Measurements from ENCODE around the gene CMPK1. TPM values are rescaled to one million over a fixed set of nuclear protein-coding genes. Genes with fewer than 3 reads are reported as not detected.

The CMPK1 gene
- total and polyA plus RNA-seq, 9 donors = 38.8 to 109 (median 64.1) TPM

DNA sequence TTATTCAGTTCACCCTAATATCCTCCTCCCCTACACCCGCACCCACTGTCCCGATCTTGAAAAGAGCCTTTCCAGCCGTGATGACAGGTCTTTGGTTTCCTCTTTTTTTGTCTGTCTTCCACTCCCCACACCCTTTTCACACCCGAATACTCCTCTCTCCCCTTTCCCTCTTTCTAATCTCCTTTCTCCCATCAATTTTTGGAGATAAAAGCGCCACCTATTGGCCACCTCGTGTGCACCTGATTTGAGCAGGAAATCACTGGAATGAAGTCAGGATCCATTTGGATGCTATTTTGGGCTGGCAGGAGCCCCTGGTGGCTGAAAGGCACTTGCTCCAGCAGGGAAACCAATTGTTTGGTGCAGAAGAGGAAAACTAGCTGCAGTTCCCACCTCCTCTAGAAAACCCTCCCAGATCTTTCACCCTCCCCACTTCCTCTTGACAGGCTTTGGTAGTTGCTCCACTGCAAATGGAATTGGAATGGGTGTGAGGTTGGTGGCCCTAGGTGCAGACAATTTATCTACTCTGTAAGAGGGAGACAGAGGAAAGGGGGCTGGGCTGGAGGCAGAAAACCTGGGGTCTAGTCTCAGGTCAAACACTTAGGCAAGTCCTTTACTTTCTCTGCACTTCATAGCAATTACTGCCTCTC, 90.9 kb downstream of the CMPK1 start:
- intact Hi-C loops (cut with DNase I) = no loop called here
- 2 to 4% (median 4%) methylated on average over 6 of the region's 6 CpGs for WGBS, 3 donors
- H3K27ac ChIP-seq = no peak overlapping the region
- H3K36me3 ChIP-seq = no peaks in the 10 kb centered on the region
- TF ChIP-seq, protein P1, sequence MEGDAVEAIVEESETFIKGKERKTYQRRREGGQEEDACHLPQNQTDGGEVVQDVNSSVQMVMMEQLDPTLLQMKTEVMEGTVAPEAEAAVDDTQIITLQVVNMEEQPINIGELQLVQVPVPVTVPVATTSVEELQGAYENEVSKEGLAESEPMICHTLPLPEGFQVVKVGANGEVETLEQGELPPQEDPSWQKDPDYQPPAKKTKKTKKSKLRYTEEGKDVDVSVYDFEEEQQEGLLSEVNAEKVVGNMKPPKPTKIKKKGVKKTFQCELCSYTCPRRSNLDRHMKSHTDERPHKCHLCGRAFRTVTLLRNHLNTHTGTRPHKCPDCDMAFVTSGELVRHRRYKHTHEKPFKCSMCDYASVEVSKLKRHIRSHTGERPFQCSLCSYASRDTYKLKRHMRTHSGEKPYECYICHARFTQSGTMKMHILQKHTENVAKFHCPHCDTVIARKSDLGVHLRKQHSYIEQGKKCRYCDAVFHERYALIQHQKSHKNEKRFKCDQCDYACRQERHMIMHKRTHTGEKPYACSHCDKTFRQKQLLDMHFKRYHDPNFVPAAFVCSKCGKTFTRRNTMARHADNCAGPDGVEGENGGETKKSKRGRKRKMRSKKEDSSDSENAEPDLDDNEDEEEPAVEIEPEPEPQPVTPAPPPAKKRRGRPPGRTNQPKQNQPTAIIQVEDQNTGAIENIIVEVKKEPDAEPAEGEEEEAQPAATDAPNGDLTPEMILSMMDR (IDR thresholded peaks at IDR 0.05) = no peak
- TF ChIP-seq EP300 (IDR thresholded peaks at IDR 0.05) = no peak
- no peak for TF ChIP-seq POLR2A (IDR thresholded peaks at IDR 0.05)
- DNase-seq = no peak
- no peaks in the 10 kb centered on the region for H3K4me1 ChIP-seq (ENCODE audit: insufficient read depth)
- no peak overlapping the region for H3K4me3 ChIP-seq
- no peaks in the 10 kb centered on the region for H3K27me3 ChIP-seq
- H3K9me3 ChIP-seq = no peaks in the 10 kb centered on the region

Other genes starting within 250 kb of the CMPK1 start
- gene CYP4A22, start 196.3 kb upstream of the CMPK1 start, total RNA-seq = under 1 TPM in 1 of 7 donors, not detected in 6; 0.57 TPM
- gene CYP4A22, start 196.3 kb upstream of the CMPK1 start, polyA plus RNA-seq = under 1 TPM in 1 of 2 donors, not detected in 1; 0.08 TPM
- 10 to 100 TPM in 1 of 7 donors, 1 to 10 TPM in 2, under 1 TPM in 2, not detected in 2; 0.36 to 66.1 (median 3.1) TPM for gene PDZK1IP1, start 143.8 kb upstream of the CMPK1 start, total RNA-seq
- under 1 TPM; 0.42 to 0.61 TPM for gene PDZK1IP1, start 143.8 kb upstream of the CMPK1 start, polyA plus RNA-seq
- gene TAL1, start 101.6 kb upstream of the CMPK1 start, total RNA-seq = 1 to 10 TPM; 1.2 to 4.7 (median 2.1) TPM
- 1 to 10 TPM; 2.4 to 4.1 TPM for gene TAL1, start 101.6 kb upstream of the CMPK1 start, polyA plus RNA-seq
- 1 to 10 TPM in 4 of 7 donors, under 1 TPM in 3; 0.60 to 2.3 (median 1.0) TPM for gene STIL, start 19.6 kb upstream of the CMPK1 start, total RNA-seq
- 1 to 10 TPM in 1 of 2 donors, under 1 TPM in 1; 0.64 to 1.8 TPM for gene STIL, start 19.6 kb upstream of the CMPK1 start, polyA plus RNA-seq
- gene FOXE3, start 82.5 kb downstream of the CMPK1 start, total RNA-seq = not detected
- not detected for gene FOXE3, start 82.5 kb downstream of the CMPK1 start, polyA plus RNA-seq
- gene FOXD2, start 104.3 kb downstream of the CMPK1 start, total RNA-seq = under 1 TPM in 4 of 7 donors, not detected in 3; 0.07 to 0.18 (median 0.09) TPM
- under 1 TPM; 0.05 to 0.10 TPM for gene FOXD2, start 104.3 kb downstream of the CMPK1 start, polyA plus RNA-seq

All from ovary (tissue), 9 donors.